Natural killer cell treated with Interleukin-12 subunit alpha and Interleukin-12 subunit beta and Interleukin-15 and Interleukin-18, amount 100 ng/mL, for 72 hours (primary cell): ENCODE results near the gene EGLN3. TPM values are rescaled to one million over a fixed set of nuclear protein-coding genes. Genes with fewer than 3 reads are reported as not detected.

Experiments used
- ATAC-seq, 2 donors: fragments of 150-1000 bp; cut with Tn5 transposase in 1 of 2; sonication (Bioruptor Pico), chemical (Tn5 transposase) in 1 of 2; 2 replicates each; pipeline ENCODE4 v1.10.0; 2021
- DNase-seq: peaks from one replicate; pipeline ENCODE4 v3.0.0; 2022; ENCODE audit warnings: low spot score
- H3K27ac Mint-ChIP-seq, 2 donors: 1 replicate in 1 of 2; 2 replicates in 1 of 2; pipeline ENCODE4 v1.8.0; 2022; ENCODE audit warnings: mixed read lengths in 2 of 2, mild to moderate bottlenecking in 1 of 2, moderate library complexity in 1 of 2
- H3K27me3 Mint-ChIP-seq, 2 donors: 1 replicate in 1 of 2; 2 replicates in 1 of 2; pipeline ENCODE4 v1.8.0; 2022; ENCODE audit warnings: mixed read lengths in 2 of 2
- H3K36me3 Mint-ChIP-seq: one replicate; pipeline ENCODE4 v1.8.0; 2022; ENCODE audit warnings: mixed read lengths
- H3K4me1 Mint-ChIP-seq, 2 donors: 1 replicate in 1 of 2; 2 replicates in 1 of 2; pipeline ENCODE4 v1.8.0; 2022; ENCODE audit warnings: low read depth in 2 of 2, mixed read lengths in 2 of 2, mild to moderate bottlenecking in 1 of 2
- H3K4me3 Mint-ChIP-seq: one replicate; pipeline ENCODE4 v1.8.0; 2022; ENCODE audit warnings: mixed read lengths
- H3K9me3 Mint-ChIP-seq: 2 replicates; pipeline ENCODE4 v1.8.0; 2022; ENCODE audit warnings: mixed read lengths
- total RNA-seq, 2 donors: library from RNA; stranded (reverse); gene quantifications; one replicate each; pipeline ENCODE4 v1.2.3, GENCODE V29; 2022

EGLN3 gene
- total RNA-seq, 2 donors from 2014 or later: 0.31 to 1.7 TPM

DNA sequence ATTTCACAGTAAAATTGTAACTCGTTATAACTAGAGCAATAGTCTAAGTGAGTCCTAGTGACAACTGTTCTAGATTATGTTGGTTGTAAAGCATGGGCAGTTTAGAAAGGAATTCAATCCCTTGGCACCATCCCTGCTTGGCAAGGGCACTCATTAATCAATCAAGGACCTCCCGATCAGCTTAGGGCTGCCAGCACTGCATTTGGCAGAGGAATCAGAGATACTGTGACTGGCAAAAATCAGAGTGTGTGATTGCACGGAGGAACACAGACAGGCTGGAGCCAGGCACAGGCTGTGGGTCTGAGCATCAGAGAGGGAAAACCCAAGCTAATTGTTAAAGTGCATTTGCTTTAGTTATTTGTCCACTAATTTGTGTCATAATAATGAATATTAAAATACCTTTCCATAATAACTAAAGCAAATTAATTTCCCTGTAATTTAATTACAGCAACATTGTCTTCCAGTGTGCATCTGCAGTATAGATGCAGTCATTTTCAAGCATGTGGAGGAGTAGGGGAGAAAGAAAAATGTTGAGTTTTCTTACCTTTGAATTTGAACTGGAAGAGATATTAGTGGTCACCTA is 3.2 kb upstream of the EGLN3 start:
- DNase-seq (no peak), ATAC-seq (no peak)
- H3K27me3 Mint-ChIP-seq: peaks cover 29 to 35% of the 10 kb centered on the region in 2 donors
- peaks cover 3 to 6% of the 10 kb centered on the region in 2 donors for H3K4me1 Mint-ChIP-seq
- H3K27ac Mint-ChIP-seq: no peak overlapping the region
- no peak overlapping the region for H3K4me3 Mint-ChIP-seq
- H3K36me3 Mint-ChIP-seq: peaks cover 5% of the 10 kb centered on the region
- no peaks in the 10 kb centered on the region for H3K9me3 Mint-ChIP-seq

DNA sequence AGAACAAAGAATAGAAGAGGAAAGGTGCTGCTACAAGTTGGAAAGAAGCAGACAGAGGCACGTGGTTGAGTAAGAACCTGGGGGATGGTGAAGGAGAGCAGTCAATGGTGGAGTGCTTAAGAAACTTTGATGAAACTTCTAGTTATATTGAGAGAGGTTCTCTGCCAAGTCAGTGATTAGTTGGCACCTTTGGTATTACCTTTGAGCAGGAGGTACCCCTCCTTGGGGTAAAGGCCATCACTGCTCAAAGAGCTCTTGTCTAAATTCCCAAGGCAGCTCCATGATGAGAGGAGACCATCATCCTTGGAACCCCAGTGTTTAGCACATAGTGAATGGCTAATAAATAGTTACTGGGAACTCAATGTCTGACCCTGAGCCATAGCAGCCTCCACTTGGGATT is 1.7 kb upstream of the EGLN3 start:
- peaks cover 3 to 6% of the 10 kb centered on the region in 2 donors for H3K4me1 Mint-ChIP-seq
- no peak for ATAC-seq
- peaks cover 42 to 51% of the 10 kb centered on the region in 2 donors for H3K27me3 Mint-ChIP-seq
- H3K36me3 Mint-ChIP-seq: peaks cover 5% of the 10 kb centered on the region
- no peak for DNase-seq
- no peaks in the 10 kb centered on the region for H3K9me3 Mint-ChIP-seq
- H3K27ac Mint-ChIP-seq: no peak overlapping the region
- H3K4me3 Mint-ChIP-seq: no peak overlapping the region

DNA sequence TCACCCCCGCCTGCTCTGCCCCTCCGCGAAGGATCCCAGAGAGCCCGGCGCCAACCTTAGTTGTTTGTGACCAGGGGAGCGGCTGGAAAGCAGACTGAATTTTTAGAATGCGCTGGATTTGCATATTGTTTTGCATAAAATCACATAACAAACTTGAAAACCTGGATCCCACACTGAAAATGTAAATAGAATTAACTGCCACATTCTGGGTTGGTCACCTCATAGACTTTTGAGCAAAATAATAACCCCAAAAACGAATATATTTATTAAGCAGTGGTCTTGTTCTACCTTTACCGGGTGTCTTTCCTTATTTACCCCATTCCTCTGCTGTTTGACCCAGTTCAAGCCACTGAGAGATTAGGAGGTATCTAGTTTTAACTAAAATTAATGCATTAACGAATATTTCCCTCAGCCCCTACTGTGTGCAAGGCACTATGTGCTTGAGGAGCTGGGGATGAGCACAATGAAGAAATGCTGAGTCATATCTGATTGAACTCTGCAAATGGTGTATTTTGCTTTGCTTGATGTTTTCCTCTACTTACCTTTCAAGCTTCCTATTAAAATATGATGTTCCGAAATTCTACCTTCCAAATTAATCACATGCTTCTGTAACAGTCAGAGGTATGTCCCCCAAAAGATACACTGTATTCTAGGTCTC is 438 bp upstream of the EGLN3 start:
- H3K4me3 Mint-ChIP-seq: peak overlapping the region; percentile 9
- peaks cover 51 to 63% of the 10 kb centered on the region in 2 donors for H3K27me3 Mint-ChIP-seq
- no peaks in the 10 kb centered on the region for H3K9me3 Mint-ChIP-seq
- peaks cover 3 to 6% of the 10 kb centered on the region in 2 donors for H3K4me1 Mint-ChIP-seq
- DNase-seq: no peak
- H3K36me3 Mint-ChIP-seq: peaks cover 5% of the 10 kb centered on the region
- H3K27ac Mint-ChIP-seq: no peak overlapping the region
- no peak for ATAC-seq

DNA sequence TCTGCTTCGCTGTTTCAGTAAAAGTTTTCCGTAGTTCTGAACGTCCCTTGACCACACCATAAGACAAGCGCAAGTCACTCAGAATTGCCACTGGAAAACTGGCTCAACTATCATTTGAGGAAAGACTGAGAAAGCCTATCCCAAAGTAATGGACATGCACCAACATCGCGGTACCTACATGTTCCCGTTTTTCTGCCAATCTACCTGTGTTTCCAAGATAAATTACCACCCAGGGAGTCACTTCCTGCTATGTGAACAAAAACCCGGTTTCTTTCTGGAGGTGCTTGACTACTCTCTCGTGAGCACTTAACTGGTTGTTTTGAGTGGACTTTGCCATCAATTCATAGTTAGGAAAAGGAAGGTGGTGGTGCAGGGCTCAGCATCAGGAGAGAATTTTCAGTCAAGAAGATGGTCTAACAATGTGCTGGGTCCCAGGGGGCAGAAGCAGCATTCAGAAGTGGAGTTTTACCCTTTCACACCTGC is 1.4 kb downstream of the EGLN3 start:
- ATAC-seq: no peak
- Mint-ChIP-seq H3K4me1 (peaks cover 3 to 6% of the 10 kb centered on the region in 2 donors), H3K4me3 (peak overlapping the region; percentile 17), H3K36me3 (peaks cover 5% of the 10 kb centered on the region), H3K9me3 (no peaks in the 10 kb centered on the region), H3K27ac (no peak overlapping the region), H3K27me3 (peaks cover 45 to 63% of the 10 kb centered on the region in 2 donors)
- no peak for DNase-seq

DNA sequence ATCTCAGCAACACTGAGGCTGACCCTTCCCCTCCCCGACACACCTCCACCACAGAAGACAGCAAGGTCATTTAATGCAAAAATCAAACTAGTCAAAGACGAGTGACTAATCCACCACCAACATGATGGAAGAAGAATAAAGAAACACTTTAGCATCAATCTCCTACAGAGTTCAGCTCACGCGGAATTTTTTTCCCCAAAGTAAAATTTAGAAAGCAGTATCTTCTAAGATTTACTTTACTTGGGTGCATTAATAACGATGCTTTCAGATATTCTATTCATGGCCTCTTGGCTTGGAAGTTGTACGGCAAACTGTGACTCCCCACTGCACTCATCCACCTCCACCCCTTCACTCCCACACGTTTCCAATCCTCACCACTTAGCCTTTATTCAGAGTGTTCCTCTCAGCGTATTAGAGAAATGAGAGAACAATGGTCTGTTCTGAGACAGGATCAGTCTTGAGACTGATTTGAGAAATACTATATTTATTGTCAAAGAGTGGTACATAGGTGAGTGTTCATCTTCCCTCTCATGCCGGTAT is 1.9 kb downstream of the EGLN3 start:
- Mint-ChIP-seq H3K9me3 (no peaks in the 10 kb centered on the region), H3K36me3 (peaks cover 5% of the 10 kb centered on the region), H3K27ac (no peak overlapping the region), H3K4me1 (peaks cover 3 to 6% of the 10 kb centered on the region in 2 donors), H3K4me3 (no peak overlapping the region), H3K27me3 (peaks cover 44 to 58% of the 10 kb centered on the region in 2 donors)
- ATAC-seq (no peak), DNase-seq (no peak)

GRCh38 chr14:33948145-33948868 is 2.6 kb downstream of the EGLN3 start:
- Mint-ChIP-seq H3K4me3 (no peak overlapping the region), H3K9me3 (no peaks in the 10 kb centered on the region), H3K27me3 (peaks cover 41 to 55% of the 10 kb centered on the region in 2 donors), H3K27ac (no peak overlapping the region), H3K4me1 (peaks cover 3 to 6% of the 10 kb centered on the region in 2 donors), H3K36me3 (peaks cover 5% of the 10 kb centered on the region)
- DNase-seq (no peak), ATAC-seq (no peak)

DNA sequence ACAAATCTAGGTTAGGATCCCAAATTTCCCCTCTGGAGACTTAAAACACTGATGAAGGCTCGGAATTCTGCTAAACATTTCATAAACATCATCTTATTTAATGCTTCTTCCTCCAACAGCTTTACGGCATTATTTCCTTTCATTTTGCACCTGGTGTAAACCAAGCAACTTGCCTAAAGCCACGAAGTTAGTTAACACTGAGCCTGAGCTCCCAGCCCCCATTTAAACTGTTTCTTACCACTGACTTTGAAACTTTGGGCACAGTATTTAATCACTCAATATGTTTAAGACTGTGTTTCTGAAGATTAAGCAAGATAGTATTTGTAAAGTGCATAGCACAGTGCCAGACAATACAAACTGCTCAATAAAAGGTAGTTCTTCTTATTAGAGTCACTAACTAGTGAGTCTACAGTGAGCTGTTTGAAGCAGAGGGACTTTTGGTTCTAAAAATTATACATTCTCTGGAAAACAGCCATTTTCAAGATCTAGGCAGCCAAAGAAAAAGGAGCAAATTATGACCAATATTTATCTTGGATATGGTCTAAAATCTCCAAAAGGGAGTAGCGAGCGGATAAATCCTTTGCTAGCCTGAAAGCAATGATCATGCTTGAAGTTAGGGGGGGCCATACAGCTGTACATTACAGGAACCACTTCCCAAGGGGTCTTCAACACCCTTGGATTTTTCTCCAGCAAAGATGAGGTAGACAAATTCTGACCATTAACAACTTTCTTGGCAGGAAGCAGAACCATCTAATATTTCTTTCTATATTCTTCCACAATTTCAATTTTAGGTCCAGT is 4.0 kb downstream of the EGLN3 start:
- DNase-seq (no peak), ATAC-seq (no peak)
- Mint-ChIP-seq H3K4me3 (no peak overlapping the region), H3K27ac (no peak overlapping the region), H3K4me1 (peaks cover 3 to 6% of the 10 kb centered on the region in 2 donors), H3K9me3 (peaks cover under 1% of the 10 kb centered on the region), H3K36me3 (peaks cover 5% of the 10 kb centered on the region), H3K27me3 (peaks cover 34 to 46% of the 10 kb centered on the region in 2 donors)

GRCh38 chr14:33945210-33946088 is 5.4 kb downstream of the EGLN3 start:
- Mint-ChIP-seq H3K27me3 (peaks cover 35 to 40% of the 10 kb centered on the region in 2 donors), H3K4me3 (no peak overlapping the region), H3K9me3 (peaks cover 4% of the 10 kb centered on the region), H3K27ac (no peak overlapping the region), H3K36me3 (no peaks in the 10 kb centered on the region), H3K4me1 (no peaks in the 10 kb centered on the region)
- DNase-seq (no peak), ATAC-seq (no peak)

DNA sequence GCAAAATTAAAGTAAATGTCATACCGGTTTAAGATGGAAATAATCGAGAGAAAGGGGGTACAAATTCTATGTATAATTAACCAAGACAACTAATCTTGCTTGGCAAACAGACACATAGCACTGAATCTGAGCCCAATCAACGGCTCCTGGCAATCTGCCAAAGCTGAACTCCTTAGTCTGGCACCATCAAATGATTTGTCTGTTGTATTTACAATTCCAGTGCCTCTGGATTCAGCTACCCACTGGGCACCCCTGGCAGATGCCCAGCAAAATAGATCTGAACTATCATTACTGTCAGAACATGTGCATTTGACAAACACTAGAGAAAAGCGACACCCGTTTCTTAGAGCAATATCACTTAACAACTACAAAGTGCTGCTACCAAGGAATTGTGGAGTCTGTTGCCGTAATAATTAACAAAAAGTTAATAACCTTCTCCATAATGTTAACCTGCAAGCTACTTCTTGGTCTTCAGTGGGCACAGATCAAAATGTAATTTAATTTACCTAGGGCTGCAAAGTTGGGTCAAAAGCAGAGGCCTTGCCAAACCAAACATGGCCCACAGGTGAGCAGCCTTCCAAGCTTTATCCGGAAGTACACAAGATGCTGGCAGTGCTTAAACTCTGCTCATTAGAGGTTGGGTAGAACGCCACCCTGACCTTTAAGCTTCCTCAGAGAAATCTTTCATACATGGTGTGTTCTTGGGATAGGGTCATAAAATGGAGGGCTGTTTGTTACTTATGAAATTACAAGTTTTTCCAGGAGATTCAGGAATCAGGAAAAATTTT is 7.6 kb downstream of the EGLN3 start:
- peaks cover 19 to 23% of the 10 kb centered on the region in 2 donors for H3K27me3 Mint-ChIP-seq
- no peak overlapping the region for H3K27ac Mint-ChIP-seq
- H3K9me3 Mint-ChIP-seq: peaks cover 4% of the 10 kb centered on the region
- H3K4me3 Mint-ChIP-seq: no peak overlapping the region
- ATAC-seq: no peak
- no peak for DNase-seq
- no peaks in the 10 kb centered on the region for H3K4me1 Mint-ChIP-seq
- no peaks in the 10 kb centered on the region for H3K36me3 Mint-ChIP-seq

DNA sequence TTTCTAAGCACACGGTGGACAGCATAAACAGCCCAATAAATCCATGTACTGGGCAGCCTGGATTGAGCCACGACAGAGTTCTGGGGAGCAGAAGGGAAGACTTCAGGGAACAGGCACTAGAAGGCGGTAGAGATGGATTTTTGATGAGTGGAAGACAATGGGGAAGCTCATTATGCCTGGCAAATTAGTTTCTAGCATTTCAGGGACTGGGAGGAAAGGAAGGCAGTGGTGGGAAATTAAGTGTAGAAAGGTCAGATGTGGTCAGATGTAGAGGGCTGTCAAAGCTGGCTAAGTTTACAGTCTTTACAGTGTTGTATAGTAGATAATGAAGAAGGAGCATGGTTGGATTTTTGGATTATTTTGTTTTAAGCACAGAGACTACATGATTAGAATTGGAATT is 9.2 kb downstream of the EGLN3 start:
- H3K9me3 Mint-ChIP-seq: peaks cover 4% of the 10 kb centered on the region
- peaks cover 6 to 7% of the 10 kb centered on the region in 2 donors for H3K27me3 Mint-ChIP-seq
- H3K27ac Mint-ChIP-seq: no peak overlapping the region
- DNase-seq (no peak), ATAC-seq (no peak)
- no peak overlapping the region for H3K4me3 Mint-ChIP-seq
- no peaks in the 10 kb centered on the region for H3K36me3 Mint-ChIP-seq
- H3K4me1 Mint-ChIP-seq: no peaks in the 10 kb centered on the region

GRCh38 chr14:33940561-33941011 is 10.3 kb downstream of the EGLN3 start:
- Mint-ChIP-seq H3K27ac (no peak overlapping the region), H3K36me3 (no peaks in the 10 kb centered on the region), H3K4me1 (no peaks in the 10 kb centered on the region), H3K4me3 (no peak overlapping the region), H3K9me3 (peaks cover 4% of the 10 kb centered on the region), H3K27me3 (peaks cover 0 to 4% of the 10 kb centered on the region in 2 donors)
- ATAC-seq (no peak), DNase-seq (no peak)
